GM18951 (cell line): ENCODE results near the gene CEP104.

ENCODE experiments used
- POLR2A ChIP-seq: IDR thresholded peaks from 4 replicates; pipeline ENCODE4 v1.6.1; 2011; ENCODE audit warnings: mild to moderate bottlenecking; ENCODE audit not compliant: insufficient read length, insufficient read depth; ENCODE audit errors: extremely low read depth
- in situ Hi-C: fragments of 300-500 bp; cut with MboI; formaldehyde crosslinking; loops from one replicate; pipeline ENCODE4 v1.12.0; 2022; ENCODE audit warnings: low sequenced_read_pairs, mixed read lengths, inconsistent platforms; ENCODE audit not compliant: unreplicated experiment

Gene CEP104

GRCh38 chr1:3888301-3888700, 31.3 kb upstream of the CEP104 start:
- in situ Hi-C loops, result no loop called here
- no peak for TF ChIP-seq POLR2A

- no peak for TF ChIP-seq POLR2A
- in situ Hi-C loops, result no loop called here
These were observed 29.7 kb upstream of the CEP104 start for GRCh38 chr1:3886691-3887090.

- no peak for TF ChIP-seq POLR2A
- in situ Hi-C loops, result no loop called here
These were observed 29.2 kb upstream of the CEP104 start for GRCh38 chr1:3886106-3886670.

- in situ Hi-C loops, result no loop called here
- TF ChIP-seq POLR2A, result no peak
These were observed 28.6 kb upstream of the CEP104 start for GRCh38 chr1:3885611-3886010.

- in situ Hi-C loops, result no loop called here
- no peak for TF ChIP-seq POLR2A
These were observed 28.0 kb upstream of the CEP104 start for GRCh38 chr1:3884966-3885365.

GRCh38 chr1:3883194-3883925, 26.3 kb upstream of the CEP104 start:
- in situ Hi-C loops, result no loop called here
- no peak for TF ChIP-seq POLR2A

- no peak for TF ChIP-seq POLR2A
- in situ Hi-C loops, result no loop called here
These were observed 24.1 kb upstream of the CEP104 start for GRCh38 chr1:3881193-3881480.

GRCh38 chr1:3880429-3881192, 23.6 kb upstream of the CEP104 start:
- in situ Hi-C loops, result no loop called here
- no peak for TF ChIP-seq POLR2A

- TF ChIP-seq POLR2A, result no peak
- in situ Hi-C loops, result no loop called here
These were observed 22.9 kb upstream of the CEP104 start for GRCh38 chr1:3879787-3880428.

- TF ChIP-seq POLR2A, result no peak
- in situ Hi-C loops, result no loop called here
These were observed 22.1 kb upstream of the CEP104 start for GRCh38 chr1:3879099-3879498.

GRCh38 chr1:3876716-3877115, 19.7 kb upstream of the CEP104 start:
- no peak for TF ChIP-seq POLR2A
- in situ Hi-C loops, result no loop called here

GRCh38 chr1:3874736-3875135, 17.7 kb upstream of the CEP104 start:
- in situ Hi-C loops, result no loop called here
- TF ChIP-seq POLR2A, result no peak

GRCh38 chr1:3872546-3872945, 15.5 kb upstream of the CEP104 start:
- no peak for TF ChIP-seq POLR2A
- in situ Hi-C loops, result no loop called here

- in situ Hi-C loops, result no loop called here
- TF ChIP-seq POLR2A, result no peak
These were observed 14.4 kb upstream of the CEP104 start for GRCh38 chr1:3871451-3871805.

- TF ChIP-seq POLR2A, result no peak
- in situ Hi-C loops, result no loop called here
These were observed 12.8 kb upstream of the CEP104 start for GRCh38 chr1:3869751-3870301.
